ENCODE measurements around the gene ACP3.

DNA sequence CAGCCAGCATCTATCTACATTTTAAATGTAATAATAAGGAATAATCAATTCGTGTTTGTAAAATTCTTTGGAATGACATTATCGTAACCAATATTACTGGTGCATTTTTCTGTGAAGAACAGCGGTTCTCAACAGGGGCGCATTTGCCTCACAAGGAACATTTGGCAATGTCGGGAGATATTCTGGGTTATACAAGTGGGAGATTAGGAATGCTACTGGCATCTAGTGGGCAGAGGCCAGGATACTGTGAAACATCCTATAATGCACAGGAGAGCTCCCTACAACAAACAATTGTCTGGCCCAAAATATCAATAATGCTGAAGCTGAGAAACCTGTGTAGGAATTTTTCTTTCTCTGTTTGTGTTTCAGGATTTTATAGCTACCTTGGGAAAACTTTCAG lies 25.0 kb downstream of the ACP3 start:
- TF ChIP-seq, protein P1, sequence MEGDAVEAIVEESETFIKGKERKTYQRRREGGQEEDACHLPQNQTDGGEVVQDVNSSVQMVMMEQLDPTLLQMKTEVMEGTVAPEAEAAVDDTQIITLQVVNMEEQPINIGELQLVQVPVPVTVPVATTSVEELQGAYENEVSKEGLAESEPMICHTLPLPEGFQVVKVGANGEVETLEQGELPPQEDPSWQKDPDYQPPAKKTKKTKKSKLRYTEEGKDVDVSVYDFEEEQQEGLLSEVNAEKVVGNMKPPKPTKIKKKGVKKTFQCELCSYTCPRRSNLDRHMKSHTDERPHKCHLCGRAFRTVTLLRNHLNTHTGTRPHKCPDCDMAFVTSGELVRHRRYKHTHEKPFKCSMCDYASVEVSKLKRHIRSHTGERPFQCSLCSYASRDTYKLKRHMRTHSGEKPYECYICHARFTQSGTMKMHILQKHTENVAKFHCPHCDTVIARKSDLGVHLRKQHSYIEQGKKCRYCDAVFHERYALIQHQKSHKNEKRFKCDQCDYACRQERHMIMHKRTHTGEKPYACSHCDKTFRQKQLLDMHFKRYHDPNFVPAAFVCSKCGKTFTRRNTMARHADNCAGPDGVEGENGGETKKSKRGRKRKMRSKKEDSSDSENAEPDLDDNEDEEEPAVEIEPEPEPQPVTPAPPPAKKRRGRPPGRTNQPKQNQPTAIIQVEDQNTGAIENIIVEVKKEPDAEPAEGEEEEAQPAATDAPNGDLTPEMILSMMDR (IDR thresholded peaks at IDR 0.05): no peak
- no peak for TF ChIP-seq POLR2A (IDR thresholded peaks at IDR 0.05)
